Heart left ventricle (tissue), 13 donors: ENCODE data around the gene WWC1.

Source experiments
- POLR2A ChIP-seq, 2 donors: fragments of 450-650 bp; IDR thresholded peaks; one replicate each; pipeline ENCODE4 v1.6.1; 2017; ENCODE audit warnings: antibody characterized with exemption in 2 of 2, mild to moderate bottlenecking in 2 of 2, moderate library complexity in 2 of 2
- TF ChIP-seq, protein P1 (sequence below), 12 donors: fragments of 200-600 bp; sonication (generic) in 4 of 12; IDR thresholded peaks; one replicate each; pipeline versions ENCODE4 v1.5.0 to v1.8.0; 2018 to 2022; ENCODE audit warnings: antibody characterized with exemption in 12 of 12, mild to moderate bottlenecking in 5 of 12
- donor health status: ischemic (EF 13 %, LVEDD 7.1; RV severe dilation, severe dysfunction).
- donor health status: DM: no; HTN: yes; CAD: no.
- donor health status: DM: no; HTN: no; CAD: no.
- donor health status: ischemic (EF 25% LVEDD 6.9; RV normal size, moderate dysfunction).
- donor health status: ischemic (EF 25% LVEDD 5.7; RV mildly dilated, moderate dysfunction).
- donor health status: ischemic (EF 35%, LVEDD 5.7; RV mildly dilated, moderate dysfunction).
- donor health status: nonischemic (EF 11% LVEDD 7.7; RV severe dilation, severe dysfunction).
- donor health status: DM: yes; HTN: yes; CAD: no.
- donor health status: PGD.
- donor health status: ischemic (EF 29% LVEDD 5.4; RV normal size, mild dysfunction).
- donor health status: nonischemic (EF 23%, LVEDD 6.1; RV moderate dilation, normal function).

DNA sequence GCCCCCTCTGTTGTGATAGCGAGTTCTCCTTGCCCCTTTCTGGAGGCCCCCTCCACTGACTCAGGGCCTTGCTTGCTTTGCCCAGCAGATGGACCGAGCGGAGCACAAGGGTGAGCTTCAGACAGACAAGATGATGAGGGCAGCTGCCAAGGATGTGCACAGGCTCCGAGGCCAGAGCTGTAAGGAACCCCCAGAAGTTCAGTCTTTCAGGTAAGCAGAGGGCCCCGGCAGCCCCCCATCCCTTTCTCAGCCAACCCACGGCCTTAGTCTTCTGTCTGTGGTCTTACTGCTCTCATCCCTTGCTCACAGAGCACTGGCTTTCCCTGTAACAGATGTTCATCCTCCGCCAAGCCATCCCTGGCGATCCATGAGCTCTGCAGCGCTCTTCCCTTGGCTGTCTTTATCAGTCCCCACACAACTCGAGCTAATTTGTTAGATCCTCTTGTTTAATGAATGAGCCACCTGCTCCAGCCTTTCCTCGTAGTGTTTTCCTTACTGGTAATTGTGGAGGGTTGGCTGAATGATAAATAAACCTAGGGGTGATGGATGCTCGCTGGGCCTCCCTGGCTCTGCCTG, 176.4 kb downstream of the WWC1 start:
- TF ChIP-seq POLR2A (IDR thresholded peaks at IDR 0.05): no peak
- TF ChIP-seq, protein P1, sequence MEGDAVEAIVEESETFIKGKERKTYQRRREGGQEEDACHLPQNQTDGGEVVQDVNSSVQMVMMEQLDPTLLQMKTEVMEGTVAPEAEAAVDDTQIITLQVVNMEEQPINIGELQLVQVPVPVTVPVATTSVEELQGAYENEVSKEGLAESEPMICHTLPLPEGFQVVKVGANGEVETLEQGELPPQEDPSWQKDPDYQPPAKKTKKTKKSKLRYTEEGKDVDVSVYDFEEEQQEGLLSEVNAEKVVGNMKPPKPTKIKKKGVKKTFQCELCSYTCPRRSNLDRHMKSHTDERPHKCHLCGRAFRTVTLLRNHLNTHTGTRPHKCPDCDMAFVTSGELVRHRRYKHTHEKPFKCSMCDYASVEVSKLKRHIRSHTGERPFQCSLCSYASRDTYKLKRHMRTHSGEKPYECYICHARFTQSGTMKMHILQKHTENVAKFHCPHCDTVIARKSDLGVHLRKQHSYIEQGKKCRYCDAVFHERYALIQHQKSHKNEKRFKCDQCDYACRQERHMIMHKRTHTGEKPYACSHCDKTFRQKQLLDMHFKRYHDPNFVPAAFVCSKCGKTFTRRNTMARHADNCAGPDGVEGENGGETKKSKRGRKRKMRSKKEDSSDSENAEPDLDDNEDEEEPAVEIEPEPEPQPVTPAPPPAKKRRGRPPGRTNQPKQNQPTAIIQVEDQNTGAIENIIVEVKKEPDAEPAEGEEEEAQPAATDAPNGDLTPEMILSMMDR (IDR thresholded peaks at IDR 0.05): no peak
